Measurements from ENCODE around the gene SPATA9. TPM values are rescaled to one million over a fixed set of nuclear protein-coding genes. Genes with fewer than 3 reads are reported as not detected.

Gene SPATA9
- total RNA-seq, 2 donors from 2014 or later = 0.70 to 2.0 TPM

- Mint-ChIP-seq H3K4me1 (peaks cover 55% of the 10 kb centered on the region), H3K36me3 (ENCODE audit: low read depth) (peaks cover 32% of the 10 kb centered on the region), H3K27ac (peak overlapping the region; percentile 76), H3K9me3 (no peaks in the 10 kb centered on the region), H3K4me3 (peak overlapping the region; percentile 90), H3K27me3 (ENCODE audit: insufficient read depth) (peaks cover 11% of the 10 kb centered on the region)
- Histone ChIP-seq H3K27me3 (ENCODE audit: control insufficient read depth, insufficient read depth, low read length, poor library complexity, severe bottlenecking) (no peaks in the 10 kb centered on the region), H3K4me3 (ENCODE audit: low read length) (peak overlapping the region; percentile 89), H3K36me3 (ENCODE audit: control insufficient read depth, insufficient read depth, low read length) (peaks cover 71% of the 10 kb centered on the region), H3K27ac (ENCODE audit: low read depth, low read length) (peak overlapping the region; percentile 84), H3K4me1 (ENCODE audit: control insufficient read depth, insufficient read depth, low read length) (peaks cover 8% of the 10 kb centered on the region), H3K9ac (ENCODE audit: extremely low read depth, low read length, poor library complexity, severe bottlenecking) (peak overlapping the region; percentile 98), H3K9me3 (ENCODE audit: control insufficient read depth, low read length) (no peaks in the 10 kb centered on the region)
- DNase-seq = no peak
- no peak for TF ChIP-seq CTCF (conservative IDR thresholded peaks at IDR 0.05)
- WGBS, 2 experiments (ENCODE audit: insufficient coverage in 1 of 2, insufficient read length in 1 of 2) = 35 to 83% methylated on average over 2 to 10 of the region's 11 CpGs
Measured at GRCh38 chr5:95730011-95730700, 47.4 kb upstream of the SPATA9 start.

- Mint-ChIP-seq H3K4me3 (peak overlapping the region; percentile 90), H3K4me1 (peaks cover 51% of the 10 kb centered on the region), H3K27ac (peak overlapping the region; percentile 65), H3K36me3 (ENCODE audit: low read depth) (peaks cover 24% of the 10 kb centered on the region), H3K9me3 (no peaks in the 10 kb centered on the region), H3K27me3 (ENCODE audit: insufficient read depth) (peaks cover 10% of the 10 kb centered on the region)
- H3K36me3 ChIP-seq (ENCODE audit: control insufficient read depth, insufficient read depth, low read length) = peaks cover 69% of the 10 kb centered on the region
- no peak overlapping the region for H3K27ac ChIP-seq (ENCODE audit: low read depth, low read length)
- no peak for TF ChIP-seq CTCF (conservative IDR thresholded peaks at IDR 0.05)
- H3K4me1 ChIP-seq (ENCODE audit: control insufficient read depth, insufficient read depth, low read length) = peaks cover 8% of the 10 kb centered on the region
- no peaks in the 10 kb centered on the region for H3K9me3 ChIP-seq (ENCODE audit: control insufficient read depth, low read length)
- 91 to 93% methylated on average over 6 to 7 of the region's 8 CpGs for WGBS, 2 experiments (ENCODE audit: insufficient coverage in 1 of 2, insufficient read length in 1 of 2)
- H3K27me3 ChIP-seq (ENCODE audit: control insufficient read depth, insufficient read depth, low read length, poor library complexity, severe bottlenecking) = no peaks in the 10 kb centered on the region
- DNase-seq = no peak
- H3K9ac ChIP-seq (ENCODE audit: extremely low read depth, low read length, poor library complexity, severe bottlenecking) = no peak overlapping the region
- peak overlapping the region; percentile 89 for H3K4me3 ChIP-seq (ENCODE audit: low read length)
Measured at GRCh38 chr5:95729115-95730010, 46.6 kb upstream of the SPATA9 start.

- H3K9me3 Mint-ChIP-seq = no peaks in the 10 kb centered on the region
Measured at GRCh38 chr5:95728494-95729114, 45.8 kb upstream of the SPATA9 start.

More at GRCh38 chr5:95728494-95729114, 45.8 kb upstream of the SPATA9 start:
- 77 to 87% methylated on average over 3 of the region's 3 CpGs for WGBS, 2 experiments (ENCODE audit: insufficient coverage in 1 of 2, insufficient read length in 1 of 2)
- peak overlapping the region; percentile 65 for H3K27ac Mint-ChIP-seq
- H3K27me3 Mint-ChIP-seq (ENCODE audit: insufficient read depth) = peaks cover 10% of the 10 kb centered on the region
- peaks cover 68% of the 10 kb centered on the region for H3K36me3 ChIP-seq (ENCODE audit: control insufficient read depth, insufficient read depth, low read length)
- no peaks in the 10 kb centered on the region for H3K9me3 ChIP-seq (ENCODE audit: control insufficient read depth, low read length)
- peak; percentile 61 for DNase-seq
- H3K4me3 ChIP-seq (ENCODE audit: low read length) = no peak overlapping the region
- H3K27me3 ChIP-seq (ENCODE audit: control insufficient read depth, insufficient read depth, low read length, poor library complexity, severe bottlenecking) = no peaks in the 10 kb centered on the region
- H3K4me1 ChIP-seq (ENCODE audit: control insufficient read depth, insufficient read depth, low read length) = peaks cover 8% of the 10 kb centered on the region
- no peak overlapping the region for H3K9ac ChIP-seq (ENCODE audit: extremely low read depth, low read length, poor library complexity, severe bottlenecking)
- H3K4me3 Mint-ChIP-seq = no peak overlapping the region
- peaks cover 56% of the 10 kb centered on the region for H3K4me1 Mint-ChIP-seq
- peaks cover 18% of the 10 kb centered on the region for H3K36me3 Mint-ChIP-seq (ENCODE audit: low read depth)
- no peak overlapping the region for H3K27ac ChIP-seq (ENCODE audit: low read depth, low read length)
- no peak for TF ChIP-seq CTCF (conservative IDR thresholded peaks at IDR 0.05)

Data from endodermal cell (in vitro differentiated cells).